ENCODE measurements around the gene STX19.
A peak's percentile ranks its signal among the peaks of the same experiment; 100 is the strongest.
"Not testable (repeated sequence)": the region's sequence is repeated elsewhere in the genome, so short reads cannot be mapped to it uniquely, and the experiment has no call there.

The STX19 gene

DNA sequence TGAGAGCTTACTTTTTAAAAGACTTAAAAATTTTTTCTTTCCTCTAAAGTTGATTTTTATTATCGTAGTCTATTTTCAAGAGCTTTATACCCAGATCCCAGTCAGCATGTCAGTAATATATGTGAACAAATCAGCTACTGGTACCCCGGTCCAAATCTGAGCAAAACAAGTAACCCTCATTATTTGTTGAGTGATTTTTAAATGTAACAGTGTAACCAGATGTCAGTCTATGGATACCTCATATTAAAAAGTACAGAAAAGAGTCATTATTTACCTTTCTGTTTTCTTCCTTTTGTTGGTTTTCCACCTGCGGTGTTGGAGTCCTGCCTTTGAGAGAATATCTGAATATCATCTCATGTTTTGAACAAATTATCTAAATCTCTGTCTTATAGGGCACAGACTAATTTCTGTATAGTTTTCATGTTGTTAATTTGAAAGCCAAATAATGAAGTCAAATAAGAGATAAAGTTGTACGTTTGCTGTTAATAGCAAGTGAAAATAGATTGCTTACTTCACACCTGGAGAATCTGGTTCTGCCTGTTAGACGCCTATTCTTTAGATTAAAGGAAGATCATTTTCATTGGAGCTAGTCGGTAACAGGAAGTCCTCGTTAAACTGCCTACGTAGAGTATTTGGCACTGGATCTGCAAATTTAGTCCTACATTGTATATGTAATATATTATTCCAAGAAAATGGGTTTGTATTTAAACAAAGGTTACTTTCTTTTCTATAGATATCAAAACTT lies at the start of gene STX19:
Gene STX19, minus strand, starts transcription at position 505 of the 745 bp plus-strand sequence. CDS start 13,328 bp downstream, outside the sequence.
- no peak for DNase-seq (ENCODE audit: low read depth)

GRCh38 chr3:94076055-94076454 lies 47.7 kb upstream of the STX19 start:
- no peak for DNase-seq (ENCODE audit: low read depth)

DNA sequence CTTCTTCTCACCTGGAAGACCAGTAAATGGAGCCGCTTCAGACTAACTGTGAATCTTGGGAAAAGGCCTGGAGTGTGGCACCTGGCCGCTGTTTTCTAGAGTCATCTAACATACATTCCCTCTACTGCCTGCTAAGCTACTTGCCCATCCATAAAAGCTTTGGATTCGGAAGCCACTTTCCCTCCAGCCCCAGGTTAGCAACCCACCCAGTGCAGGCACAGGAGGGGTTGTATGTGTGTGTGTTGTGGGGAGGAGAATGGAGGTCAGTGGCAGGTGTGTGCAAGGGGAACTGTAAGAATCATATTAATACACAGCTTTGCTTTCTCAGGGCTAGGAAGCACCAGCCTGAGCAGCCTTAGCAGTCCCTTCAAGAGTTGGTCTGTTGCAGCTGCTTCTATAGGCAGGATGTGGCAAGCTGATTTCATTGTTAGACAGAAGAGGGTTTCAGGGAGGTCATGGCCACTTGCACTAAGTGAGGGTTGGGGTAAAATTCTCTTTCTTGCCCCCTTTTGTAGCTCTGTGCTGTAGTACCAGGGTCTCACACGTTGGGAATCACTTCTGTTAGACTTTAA lies 43.4 kb upstream of the STX19 start:
- no peak for DNase-seq (ENCODE audit: low read depth)

GRCh38 chr3:94070341-94070911 lies 42.0 kb upstream of the STX19 start:
- DNase-seq (ENCODE audit: low read depth): no peak

- DNase-seq (ENCODE audit: low read depth): no peak
These were observed 40.9 kb upstream of the STX19 start for GRCh38 chr3:94069194-94069813.

DNA sequence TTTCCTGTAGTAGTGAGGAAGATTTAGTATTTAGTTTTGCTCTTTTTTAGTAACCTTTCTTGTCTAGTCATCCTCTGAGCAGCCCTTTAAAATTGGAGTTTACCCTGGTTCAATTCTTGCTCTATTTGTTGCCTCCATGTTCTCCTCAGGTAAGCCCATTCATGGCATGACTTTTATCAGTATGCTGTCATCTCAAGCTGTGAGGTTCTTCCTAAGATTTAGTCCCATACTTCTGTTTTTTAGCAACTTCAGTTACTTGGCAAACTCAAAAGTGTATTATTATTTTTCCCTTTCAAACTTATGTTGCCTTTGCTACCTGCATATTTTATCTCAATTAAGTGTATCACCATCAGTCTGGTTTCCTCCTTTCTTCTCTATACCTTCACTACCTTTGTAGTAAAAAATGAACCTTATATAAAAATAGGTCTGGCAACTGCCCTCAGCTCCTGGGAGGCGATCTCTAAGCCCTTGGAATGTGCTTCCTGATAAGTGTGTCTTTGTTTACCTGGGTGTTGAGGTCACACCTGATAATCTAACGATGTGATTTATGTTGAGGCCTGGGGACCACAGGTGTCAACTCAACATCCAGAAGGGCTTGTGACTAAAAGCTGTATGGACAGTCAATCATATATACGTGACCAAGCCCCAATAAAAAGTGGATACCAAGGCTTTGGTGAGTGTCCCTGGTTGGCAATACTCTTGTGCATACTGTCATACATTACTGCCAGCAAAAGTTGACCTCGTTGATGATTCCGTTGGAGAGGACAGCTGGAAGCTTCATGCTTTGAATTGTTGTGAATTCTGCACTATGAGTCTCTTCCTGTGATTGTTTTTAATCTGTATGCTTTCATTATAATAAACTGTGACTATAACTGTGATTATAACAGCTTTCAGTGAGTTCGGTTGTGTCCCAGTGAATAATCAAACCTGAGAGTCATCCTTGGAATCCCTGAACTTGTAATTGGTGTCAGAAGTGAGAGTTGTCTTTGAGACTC lies 38.4 kb upstream of the STX19 start:
- no peak for DNase-seq (ENCODE audit: low read depth)

DNA sequence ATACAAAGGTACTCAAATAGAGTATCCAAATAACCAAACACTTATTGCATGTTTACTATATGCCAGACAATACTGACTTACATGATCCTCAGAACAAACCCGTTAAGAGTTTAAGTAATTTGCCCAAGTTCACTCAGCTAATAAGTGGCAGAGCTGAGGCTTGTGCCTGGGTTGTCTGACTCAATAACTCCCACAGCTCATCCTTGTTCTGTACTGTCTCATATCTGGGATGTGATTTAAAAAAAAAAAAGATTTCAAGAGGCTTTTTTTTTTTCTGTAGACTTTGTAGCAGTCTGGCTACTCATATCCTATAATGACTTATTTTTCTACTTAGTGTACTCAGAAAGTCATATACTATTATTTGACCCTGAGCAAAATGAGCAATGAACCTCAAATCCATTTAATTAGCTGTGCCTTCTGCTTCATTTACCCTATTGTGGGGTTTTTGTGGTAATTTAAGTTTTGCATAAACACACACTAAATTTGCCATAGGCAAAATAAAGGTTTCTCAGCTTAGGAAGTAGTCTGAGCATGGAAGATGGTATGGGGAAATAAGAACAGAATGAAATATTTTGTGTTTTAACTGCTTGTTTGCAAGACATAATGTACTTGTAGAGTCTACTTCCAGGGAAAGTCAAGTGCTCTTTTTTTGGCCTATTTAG lies 37.6 kb upstream of the STX19 start:
- no peak for DNase-seq (ENCODE audit: low read depth)

DNA sequence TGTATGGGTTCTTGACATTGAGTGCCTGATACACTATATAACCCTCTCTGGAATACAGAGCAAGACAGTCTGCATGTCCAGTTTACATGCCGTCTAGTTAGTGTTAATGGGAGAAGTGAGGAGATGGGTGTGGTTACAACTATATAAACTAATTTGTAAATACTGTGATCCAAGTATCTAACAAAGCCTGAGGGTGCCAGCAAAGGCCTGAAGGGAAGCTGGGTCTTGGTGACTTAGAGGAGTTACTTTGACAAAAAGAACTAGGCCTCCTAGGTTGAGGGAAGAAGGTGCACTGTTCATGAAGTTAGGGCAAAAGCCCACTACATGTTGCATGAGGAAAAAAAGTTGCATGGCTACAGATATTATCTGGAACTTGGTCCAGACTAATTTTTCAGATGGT lies 36.7 kb upstream of the STX19 start:
- DNase-seq (ENCODE audit: low read depth): no peak

GRCh38 chr3:94064243-94064860 lies 36.0 kb upstream of the STX19 start:
- DNase-seq (ENCODE audit: low read depth): no peak

DNA sequence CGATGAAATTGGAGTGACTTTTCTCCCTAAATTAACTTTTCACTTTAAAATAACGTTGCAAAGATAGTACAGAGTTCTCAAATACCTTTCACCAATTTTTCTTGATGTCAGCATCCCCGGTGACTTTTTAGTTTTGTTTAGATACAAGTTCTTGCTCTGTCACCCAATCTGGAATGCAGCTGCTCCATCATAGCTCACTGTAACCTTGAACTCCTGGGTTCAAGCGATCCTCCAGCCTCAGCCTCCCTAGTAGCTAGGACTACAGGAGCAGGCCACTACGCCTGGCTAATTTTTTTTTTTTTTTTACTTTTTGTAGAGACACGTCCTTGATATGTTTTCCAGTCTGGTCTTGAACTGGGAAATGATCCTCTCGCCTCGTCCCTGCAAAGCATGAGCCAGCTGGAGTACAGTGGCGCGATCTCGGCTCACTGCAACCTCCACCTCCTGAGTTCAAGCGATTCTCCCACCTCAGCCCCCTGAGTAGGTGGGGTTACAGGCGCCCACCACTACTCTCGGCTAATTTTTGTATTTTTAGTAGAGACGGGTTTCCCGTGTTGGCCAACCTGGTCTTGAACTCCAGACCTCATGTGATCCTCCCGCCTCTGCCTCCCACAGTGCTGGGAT lies 35.2 kb upstream of the STX19 start:
- DNase-seq (ENCODE audit: low read depth): no peak

DNA sequence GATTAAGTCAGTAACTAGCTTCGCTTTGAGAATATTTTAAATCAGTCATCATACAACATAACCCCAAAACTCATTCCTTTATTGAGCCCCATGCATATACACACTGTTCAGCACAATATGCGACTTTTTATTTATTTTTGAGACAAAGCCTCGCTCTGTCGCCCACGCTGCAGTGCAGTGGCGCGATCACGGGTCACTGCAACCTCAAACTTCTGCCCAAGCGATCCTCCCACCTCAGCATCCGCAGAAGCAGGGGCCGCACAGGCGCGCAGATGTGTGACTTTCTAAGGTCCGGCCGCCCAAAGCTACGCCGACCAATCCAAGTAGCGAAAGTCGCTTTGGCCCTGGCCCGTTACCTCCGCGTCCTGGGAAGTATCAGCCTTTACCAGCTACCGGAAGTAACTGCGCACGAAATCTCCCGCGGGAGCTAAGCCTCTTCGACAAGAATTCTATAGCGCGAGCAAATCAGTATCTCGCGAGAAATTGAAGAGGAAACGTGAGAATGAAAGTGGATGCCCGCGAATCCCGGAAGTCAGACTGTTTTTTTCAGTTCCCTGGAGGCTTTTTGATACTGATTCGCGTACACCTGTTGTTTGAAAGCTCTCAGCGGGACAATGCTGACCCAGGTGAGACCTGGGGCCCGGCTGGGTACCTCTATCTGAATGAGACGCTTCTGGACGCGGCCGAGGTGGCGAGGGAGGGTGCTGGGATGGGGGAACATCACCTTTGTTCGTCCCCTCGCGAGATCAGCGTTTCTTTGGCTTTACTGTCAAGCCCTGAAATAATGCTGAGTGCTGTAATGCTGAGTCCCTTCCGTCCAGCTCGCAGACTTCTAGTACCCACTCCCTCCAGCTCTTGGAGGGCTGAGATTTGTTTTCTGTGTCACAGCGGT lies 34.4 kb upstream of the STX19 start, which contains the start of the genes DHFR2 and NSUN3:
Gene DHFR2, minus strand, starts transcription at position 404 of the 892 bp plus-strand sequence. CDS start 1,405 bp downstream, outside the sequence.
Gene NSUN3, plus strand, starts transcription at position 549 of the 892 bp plus-strand sequence. Its CDS starts 66 bp downstream, at position 615.
- peak; percentile 76 for DNase-seq (ENCODE audit: low read depth)

DNA sequence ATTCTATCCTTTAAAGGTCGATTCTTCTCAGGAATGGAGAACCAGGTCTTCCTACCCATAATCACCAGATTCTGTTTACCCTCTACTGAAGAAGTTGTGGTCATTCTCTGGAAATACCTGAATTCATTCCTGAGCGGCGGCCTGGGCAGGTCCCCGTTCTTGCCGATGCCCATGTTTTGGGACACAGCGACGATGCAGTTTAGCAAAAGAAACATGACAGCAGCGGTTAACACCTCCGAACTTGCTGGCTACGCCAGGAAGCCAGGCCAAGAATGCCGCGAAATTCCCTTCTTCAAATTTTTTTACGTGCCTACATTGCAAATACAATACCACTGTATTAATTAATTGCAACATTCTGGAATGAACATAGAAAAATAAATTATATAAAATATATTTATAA lies 32.9 kb upstream of the STX19 start:
- DNase-seq (ENCODE audit: low read depth): no peak

DNA sequence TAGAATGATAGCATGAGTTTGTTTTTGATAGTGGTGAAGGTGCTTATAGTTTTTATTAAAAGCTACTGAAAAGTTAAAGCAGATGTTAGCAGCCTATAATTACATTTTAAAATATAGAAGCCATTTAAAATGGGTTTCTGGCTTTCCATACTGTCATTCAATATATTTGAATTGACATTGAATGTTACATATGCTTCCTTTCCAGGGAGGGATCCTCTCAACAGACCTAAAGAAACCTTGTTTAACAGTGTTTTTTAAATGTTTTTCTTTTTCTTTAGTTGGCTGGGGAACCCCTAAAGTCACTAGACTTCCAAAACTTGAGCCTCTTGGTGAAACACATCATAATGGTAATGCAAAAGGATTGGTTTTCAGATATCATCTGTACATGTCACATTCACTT lies 22.1 kb upstream of the STX19 start:
- no peak for DNase-seq (ENCODE audit: low read depth)

GRCh38 chr3:94049267-94049666 lies 20.9 kb upstream of the STX19 start:
- DNase-seq (ENCODE audit: low read depth): no peak

- DNase-seq (ENCODE audit: low read depth): no peak
These were observed 18.1 kb upstream of the STX19 start for GRCh38 chr3:94046533-94046932.

DNA sequence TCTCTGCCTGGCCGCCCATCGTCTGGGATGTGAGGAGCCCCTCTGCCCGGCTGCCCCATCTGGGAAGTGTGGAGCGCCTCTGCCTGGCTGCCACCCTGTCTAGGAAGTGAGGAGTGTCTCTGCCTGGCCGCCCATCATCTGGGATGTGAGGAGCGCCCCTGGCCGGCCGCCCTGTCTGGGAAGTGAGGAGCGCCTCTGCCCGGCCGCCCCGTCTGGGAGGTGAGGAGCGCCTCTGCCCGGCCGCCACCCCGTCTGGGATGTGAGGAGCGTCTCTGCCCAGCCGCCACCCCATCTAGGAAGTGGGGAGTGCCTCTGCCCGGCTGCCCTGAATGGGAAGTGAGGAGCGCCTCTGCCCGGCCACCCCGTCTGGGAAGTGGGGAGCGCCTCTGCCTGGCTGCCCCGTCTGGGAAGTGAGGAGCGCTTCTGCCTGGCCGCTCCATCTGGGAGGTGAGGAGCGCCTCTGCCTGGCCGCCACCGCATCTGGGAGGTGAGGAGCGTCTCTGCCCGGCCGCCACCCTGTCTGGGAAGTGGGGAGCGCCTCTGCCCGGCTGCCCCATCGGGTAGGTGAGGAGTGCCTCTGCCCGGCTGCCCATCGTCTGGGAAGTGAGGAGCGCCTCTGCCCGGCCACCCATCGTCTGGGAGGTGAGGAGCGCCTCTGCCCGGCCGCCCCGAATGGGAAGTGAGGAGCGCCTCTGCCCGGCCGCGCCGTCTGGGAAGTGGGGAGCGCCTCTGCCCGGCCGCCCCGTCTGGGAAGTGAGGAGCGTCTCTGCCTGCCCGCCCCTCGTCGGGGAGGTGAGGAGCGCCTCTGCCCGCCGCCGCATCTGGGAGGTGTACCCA lies 15.9 kb upstream of the STX19 start:
- DNase-seq (ENCODE audit: low read depth): not testable (repeated sequence)

- DNase-seq (ENCODE audit: low read depth): no peak
These were observed 14.9 kb upstream of the STX19 start for GRCh38 chr3:94043285-94043684.

- no peak for DNase-seq (ENCODE audit: low read depth)
These were observed 8.6 kb upstream of the STX19 start for GRCh38 chr3:94036909-94037507.
